ENCODE data around the gene PTRH2. TPM values are rescaled to one million over a fixed set of nuclear protein-coding genes. Genes with fewer than 3 reads are reported as not detected.

PTRH2 gene
- total RNA-seq, 1 donor from 2014 or later: 29.9 TPM

DNA sequence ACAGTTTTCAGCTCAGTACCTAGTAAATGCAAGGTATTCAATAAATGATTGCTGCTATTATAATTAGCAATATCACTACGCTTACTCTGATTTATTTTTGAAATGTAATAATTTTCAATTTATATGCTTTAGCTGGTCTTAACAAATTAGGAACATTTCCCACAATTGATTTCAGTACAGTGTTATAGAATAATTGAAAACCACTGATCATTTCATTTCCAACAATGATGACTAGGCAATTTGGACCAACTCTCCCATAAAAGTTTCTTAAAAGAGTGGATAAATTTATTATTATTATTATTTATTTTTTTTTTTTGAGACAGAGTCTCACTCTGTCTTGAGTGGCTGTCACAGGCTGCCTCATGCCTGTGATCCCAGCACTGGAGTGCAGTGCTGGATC lies 41.4 kb upstream of the PTRH2 start:
- ATAC-seq (ENCODE audit: low read depth) (no peak), DNase-seq (no peak)
- ChIA-PET POLR2A (interaction anchor here (0.7 to 1.2 kb wide), 3 partner anchors 97 to 512 kb away, joined by 3 to 11 read pairs (median 3); no protein-coding TSS in a partner anchor), CTCF (interaction anchor here (1.2 to 2.4 kb wide), 5 partner anchors 11 to 288 kb away, joined by 3 to 7 read pairs (median 5); no protein-coding TSS in a partner anchor)
- Mint-ChIP-seq H3K27me3 (no peaks in the 10 kb centered on the region), H3K9me3 (peaks cover 2% of the 10 kb centered on the region), H3K4me3 (no peak overlapping the region), H3K4me1 (peaks cover 14% of the 10 kb centered on the region), H3K27ac (no peak overlapping the region), H3K36me3 (ENCODE audit: low read depth) (peaks cover 10% of the 10 kb centered on the region)
- TF ChIP-seq, protein P1, sequence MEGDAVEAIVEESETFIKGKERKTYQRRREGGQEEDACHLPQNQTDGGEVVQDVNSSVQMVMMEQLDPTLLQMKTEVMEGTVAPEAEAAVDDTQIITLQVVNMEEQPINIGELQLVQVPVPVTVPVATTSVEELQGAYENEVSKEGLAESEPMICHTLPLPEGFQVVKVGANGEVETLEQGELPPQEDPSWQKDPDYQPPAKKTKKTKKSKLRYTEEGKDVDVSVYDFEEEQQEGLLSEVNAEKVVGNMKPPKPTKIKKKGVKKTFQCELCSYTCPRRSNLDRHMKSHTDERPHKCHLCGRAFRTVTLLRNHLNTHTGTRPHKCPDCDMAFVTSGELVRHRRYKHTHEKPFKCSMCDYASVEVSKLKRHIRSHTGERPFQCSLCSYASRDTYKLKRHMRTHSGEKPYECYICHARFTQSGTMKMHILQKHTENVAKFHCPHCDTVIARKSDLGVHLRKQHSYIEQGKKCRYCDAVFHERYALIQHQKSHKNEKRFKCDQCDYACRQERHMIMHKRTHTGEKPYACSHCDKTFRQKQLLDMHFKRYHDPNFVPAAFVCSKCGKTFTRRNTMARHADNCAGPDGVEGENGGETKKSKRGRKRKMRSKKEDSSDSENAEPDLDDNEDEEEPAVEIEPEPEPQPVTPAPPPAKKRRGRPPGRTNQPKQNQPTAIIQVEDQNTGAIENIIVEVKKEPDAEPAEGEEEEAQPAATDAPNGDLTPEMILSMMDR (IDR thresholded peaks at IDR 0.05): no peak
- intact Hi-C loops (cut with micrococcal nuclease): no loop called here

DNA sequence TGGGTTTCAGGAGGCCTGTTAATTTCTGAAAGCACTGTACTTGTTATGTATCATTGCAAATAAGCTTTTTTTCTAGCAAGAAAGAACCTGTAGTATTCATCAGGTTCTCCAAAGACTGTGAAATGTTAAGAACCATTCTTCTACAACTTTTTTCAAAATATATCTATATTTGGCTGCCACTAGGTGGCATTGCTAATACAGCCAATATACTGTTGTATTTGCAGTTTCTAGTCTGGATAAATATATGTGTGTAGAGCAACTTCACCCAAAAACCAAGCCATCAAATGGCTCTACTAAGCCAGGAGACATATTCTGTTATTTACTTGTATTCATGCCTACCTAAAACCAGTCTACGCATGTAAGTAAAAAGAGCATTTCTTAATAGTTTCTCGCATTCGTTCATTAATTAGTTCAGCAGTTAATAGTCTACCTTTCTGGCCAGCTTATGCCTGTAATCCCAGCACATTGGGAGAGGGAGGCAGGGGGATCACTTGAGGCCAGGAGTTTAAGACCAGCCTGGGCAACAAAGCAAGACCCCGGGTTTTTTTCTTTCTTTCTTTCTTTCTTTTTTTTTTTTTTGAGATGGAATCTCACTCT lies 39.7 kb upstream of the PTRH2 start:
- Mint-ChIP-seq H3K4me3 (no peak overlapping the region), H3K4me1 (peaks cover 6% of the 10 kb centered on the region), H3K27me3 (no peaks in the 10 kb centered on the region), H3K9me3 (peaks cover 2% of the 10 kb centered on the region), H3K27ac (no peak overlapping the region), H3K36me3 (ENCODE audit: low read depth) (peaks cover 18% of the 10 kb centered on the region)
- peak; percentile 62 for ATAC-seq (ENCODE audit: low read depth)
- CTCF ChIA-PET: interaction anchor here (0.6 to 2.4 kb wide), 12 partner anchors 11 to 218 kb away, joined by 3 to 7 read pairs (median 3); partner anchors contain the start of genes PTRH2 and VMP1
- intact Hi-C loops (cut with micrococcal nuclease): loop anchor here (1.0 to 2.0 kb wide), 2 partner anchors 112 to 152 kb away; no protein-coding TSS in a partner anchor
- no peak for DNase-seq
- TF ChIP-seq, protein P1 (IDR thresholded peaks at IDR 0.05): no peak
- POLR2A ChIA-PET: interaction anchor here (1.1 to 1.2 kb wide), 2 partner anchors 93 to 107 kb away, joined by 4 to 5 read pairs; no protein-coding TSS in a partner anchor

DNA sequence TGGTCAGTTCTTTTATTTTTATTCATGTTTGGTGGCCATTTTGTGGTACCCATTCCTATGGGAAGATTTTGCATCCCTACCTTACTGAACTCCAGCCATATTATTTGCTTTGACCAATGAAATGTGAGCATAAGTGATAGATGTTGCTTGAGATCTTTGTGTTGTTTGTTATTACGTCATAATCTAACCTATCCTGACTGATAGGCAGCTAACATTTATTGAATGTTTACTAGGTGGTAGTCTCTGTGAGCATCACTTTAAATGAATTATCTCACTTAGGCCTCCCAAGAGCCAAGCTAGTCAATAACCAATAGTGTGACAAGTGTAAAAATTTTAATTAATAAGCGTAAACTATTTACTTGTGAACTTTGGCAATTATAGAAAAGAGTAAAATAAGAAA lies 37.8 kb upstream of the PTRH2 start:
- Mint-ChIP-seq H3K4me1 (peaks cover 3% of the 10 kb centered on the region), H3K27me3 (no peaks in the 10 kb centered on the region), H3K36me3 (ENCODE audit: low read depth) (peaks cover 29% of the 10 kb centered on the region), H3K9me3 (peaks cover 2% of the 10 kb centered on the region), H3K4me3 (no peak overlapping the region), H3K27ac (no peak overlapping the region)
- TF ChIP-seq, protein P1 (IDR thresholded peaks at IDR 0.05): no peak
- CTCF ChIA-PET: interaction anchor here (0.9 to 1.6 kb wide), 5 partner anchors 9 to 292 kb away, joined by 3 to 9 read pairs (median 4); no protein-coding TSS in a partner anchor
- DNase-seq (no peak), ATAC-seq (ENCODE audit: low read depth) (no peak)
- intact Hi-C loops (cut with micrococcal nuclease): no loop called here
- POLR2A ChIA-PET: interaction anchor here (1.5 kb wide), 1 partner anchor 114 kb away, joined by 6 read pairs; no protein-coding TSS in a partner anchor

DNA sequence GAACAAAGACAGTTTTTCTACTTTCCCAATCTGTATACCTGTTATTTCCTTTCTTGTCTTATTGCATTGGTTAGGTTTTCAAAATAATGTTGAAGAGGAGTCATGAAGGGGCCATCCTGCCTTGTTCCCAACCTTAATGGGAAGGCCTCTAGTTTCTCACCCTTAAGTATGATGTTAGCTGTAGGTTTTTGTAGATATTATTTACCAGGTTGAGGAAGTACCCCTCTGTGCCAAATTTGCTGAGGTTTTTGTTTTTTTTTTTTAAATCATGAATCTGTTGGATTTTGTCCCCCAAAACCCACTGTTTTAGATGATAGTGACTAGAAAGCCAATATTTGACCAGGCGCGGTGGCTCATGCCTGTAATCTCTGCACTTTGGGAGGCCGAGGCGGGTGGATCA lies 36.6 kb upstream of the PTRH2 start:
- ChIA-PET CTCF (interaction anchor here (0.8 kb wide), 1 partner anchor 115 kb away, joined by 3 read pairs; no protein-coding TSS in a partner anchor), POLR2A (interaction anchor here (0.6 to 0.7 kb wide), 2 partner anchors 102 to 103 kb away, joined by 4 read pairs; no protein-coding TSS in a partner anchor)
- DNase-seq: no peak
- Mint-ChIP-seq H3K27me3 (no peaks in the 10 kb centered on the region), H3K4me1 (peaks cover 3% of the 10 kb centered on the region), H3K36me3 (ENCODE audit: low read depth) (peaks cover 29% of the 10 kb centered on the region), H3K4me3 (no peak overlapping the region), H3K9me3 (peaks cover 2% of the 10 kb centered on the region), H3K27ac (no peak overlapping the region)
- intact Hi-C loops (cut with micrococcal nuclease): no loop called here
- no peak for ATAC-seq (ENCODE audit: low read depth)
- TF ChIP-seq, protein P1 (IDR thresholded peaks at IDR 0.05): no peak

DNA sequence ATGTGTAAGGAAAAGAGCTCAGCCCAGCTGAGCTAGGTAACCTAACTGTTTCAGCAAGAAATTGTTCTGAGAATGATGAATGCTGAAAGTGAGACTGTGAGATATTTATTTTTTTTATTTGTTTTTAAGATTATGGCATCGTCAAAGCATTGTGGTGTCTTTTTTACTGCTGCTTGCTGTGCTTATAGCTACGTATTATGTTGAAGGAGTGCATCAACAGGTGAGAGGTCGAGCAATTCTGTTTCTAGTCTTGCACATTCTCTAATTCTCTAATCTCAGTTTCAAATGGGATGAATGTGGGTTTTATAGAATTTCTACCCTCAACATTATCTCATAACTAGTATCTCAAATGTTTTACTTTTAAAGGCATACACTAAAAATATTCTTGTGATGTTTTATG lies 30.1 kb upstream of the PTRH2 start:
- no peak overlapping the region for H3K27ac Mint-ChIP-seq
- no peaks in the 10 kb centered on the region for H3K4me1 Mint-ChIP-seq
- ATAC-seq (ENCODE audit: low read depth) (no peak), DNase-seq (no peak)
- POLR2A ChIA-PET: interaction anchor here (0.7 kb wide), 1 partner anchor 524 kb away, joined by 3 read pairs; no protein-coding TSS in a partner anchor
- TF ChIP-seq, protein P1 (IDR thresholded peaks at IDR 0.05): no peak
- CTCF ChIA-PET: no interaction called here
- H3K4me3 Mint-ChIP-seq: no peak overlapping the region
- no peaks in the 10 kb centered on the region for H3K27me3 Mint-ChIP-seq
- H3K36me3 Mint-ChIP-seq (ENCODE audit: low read depth): peaks cover 46% of the 10 kb centered on the region
- H3K9me3 Mint-ChIP-seq: no peaks in the 10 kb centered on the region
- intact Hi-C loops (cut with micrococcal nuclease): no loop called here
